ENCODE data around the gene TRHDE.
"Not testable (repeated sequence)": the region's sequence is repeated elsewhere in the genome, so short reads cannot be mapped to it uniquely, and the experiment has no call there.

TRHDE gene

DNA sequence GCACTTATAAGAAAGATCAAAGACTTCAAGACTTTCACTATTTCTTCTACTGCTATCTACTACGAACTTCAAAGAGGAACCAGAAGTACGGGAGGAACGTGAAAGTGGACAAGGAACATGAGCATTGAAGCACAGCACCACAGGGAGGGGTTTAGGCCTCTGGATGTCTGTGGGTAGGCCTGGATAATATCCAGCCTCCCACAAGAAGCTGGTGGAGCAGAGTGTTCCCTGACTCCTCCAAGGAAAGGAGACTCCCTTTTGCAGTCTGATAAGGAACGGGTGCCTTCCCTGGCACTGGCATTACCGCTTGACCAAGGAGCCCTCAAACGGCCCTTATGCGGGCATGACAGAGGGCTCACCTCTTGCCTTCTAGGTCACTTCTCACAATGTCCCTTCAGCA is 388.0 kb downstream of the TRHDE start:
- DNase-seq = not testable (repeated sequence)

DNA sequence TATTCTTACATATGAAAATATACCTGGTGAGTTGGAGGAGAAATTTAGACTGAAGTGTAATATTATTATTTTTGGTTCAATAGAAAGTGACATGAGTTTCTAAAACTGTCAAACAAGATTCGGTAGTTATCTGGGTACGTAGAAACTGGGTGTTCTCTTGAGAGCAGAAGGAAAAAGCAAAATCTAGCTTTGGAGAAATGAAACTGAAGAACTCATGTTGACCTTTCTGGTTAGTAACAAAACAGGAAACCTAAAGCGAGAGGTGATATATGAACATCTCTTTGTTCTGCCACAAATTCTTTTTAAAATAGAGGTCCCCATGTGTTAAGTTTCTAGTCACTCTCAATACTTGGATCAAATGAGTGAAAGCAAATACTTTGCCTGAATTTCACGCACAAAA is 401.7 kb downstream of the TRHDE start:
- no peak for DNase-seq

DNA sequence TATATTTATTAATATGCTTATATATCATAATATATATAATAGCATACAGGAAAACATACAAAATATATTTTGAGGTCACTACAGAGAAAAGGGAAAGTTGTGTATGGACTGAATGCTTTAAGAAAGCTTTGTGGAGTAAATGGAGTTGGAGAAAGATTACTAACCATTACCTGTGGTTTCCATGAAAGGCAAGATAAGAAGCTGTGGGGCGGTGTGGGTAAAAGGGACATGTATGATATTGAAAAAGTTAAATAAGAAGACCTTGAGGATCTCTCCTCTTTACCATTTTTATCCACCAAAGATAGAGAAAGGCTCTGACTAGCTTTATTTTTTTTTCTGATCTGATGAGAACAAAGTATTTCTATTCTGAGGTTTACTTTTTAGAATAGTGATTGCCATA is 404.4 kb downstream of the TRHDE start:
- DNase-seq = no peak

DNA sequence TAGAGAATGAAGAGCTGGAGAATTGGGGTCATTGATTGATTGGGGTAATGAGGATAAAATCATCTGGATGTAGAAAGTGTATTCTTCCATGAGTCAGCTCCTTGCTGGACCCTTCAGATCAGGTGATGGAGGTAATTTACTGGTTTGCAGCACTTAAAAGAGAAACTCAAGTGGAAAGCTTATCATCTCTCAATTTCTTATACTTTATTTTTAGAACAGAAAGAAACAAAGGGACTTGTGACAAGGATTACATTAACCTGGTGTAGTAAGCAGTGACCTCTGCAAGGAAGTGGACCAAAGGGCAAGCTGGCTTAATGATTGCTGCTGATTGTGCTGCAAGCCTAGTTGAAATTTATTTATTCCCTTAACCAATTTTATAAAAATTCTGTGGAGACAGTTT is 405.0 kb downstream of the TRHDE start:
- no peak for DNase-seq

DNA sequence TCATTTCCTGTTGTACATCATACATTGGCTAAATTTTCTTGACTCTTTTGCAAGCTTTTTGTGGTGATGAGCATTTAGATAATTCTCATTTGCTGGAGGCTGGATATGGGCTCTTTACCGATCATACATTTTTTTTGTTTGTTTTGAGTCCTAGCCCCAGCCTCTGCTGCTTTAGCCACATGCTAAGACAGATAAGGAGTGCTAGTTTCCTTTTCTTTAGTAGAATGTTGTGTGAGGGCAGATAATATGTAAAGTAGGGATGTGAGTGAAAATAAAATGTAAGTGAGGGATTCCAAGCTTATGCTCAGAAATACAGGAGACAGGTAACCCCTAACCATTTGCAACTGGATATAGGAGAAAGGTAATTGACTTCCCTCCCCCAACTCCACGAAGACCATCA is 405.7 kb downstream of the TRHDE start:
- DNase-seq = no peak

DNA sequence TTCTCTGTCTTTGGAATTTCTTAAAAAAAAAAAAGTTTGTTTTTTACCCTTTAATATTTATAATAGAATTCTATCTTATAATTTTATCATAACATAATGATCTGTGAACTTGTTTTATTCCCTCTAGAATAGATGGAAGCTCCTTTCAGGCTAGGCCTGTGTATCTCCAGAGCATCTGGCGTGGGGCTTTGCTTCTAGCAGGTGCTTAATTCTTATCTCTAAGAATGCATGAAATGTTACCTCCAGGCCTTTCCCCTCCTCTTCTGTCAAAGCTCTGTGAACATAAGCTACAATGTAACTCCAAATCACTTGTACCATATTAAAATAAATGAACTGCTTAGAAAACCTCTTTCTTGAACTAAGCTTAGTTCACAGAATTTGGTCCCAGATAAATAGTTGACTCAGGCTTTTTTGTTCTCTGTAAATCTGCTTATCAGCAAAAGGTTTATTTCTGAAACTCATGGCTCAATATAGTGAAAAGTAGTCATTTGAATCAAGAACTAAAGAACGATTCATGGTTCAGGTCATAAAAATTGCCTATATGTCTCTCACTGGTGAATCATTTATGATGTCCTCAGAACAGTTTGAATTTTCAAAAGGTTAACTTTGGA is 407.1 kb downstream of the TRHDE start:
- DNase-seq = no peak

DNA sequence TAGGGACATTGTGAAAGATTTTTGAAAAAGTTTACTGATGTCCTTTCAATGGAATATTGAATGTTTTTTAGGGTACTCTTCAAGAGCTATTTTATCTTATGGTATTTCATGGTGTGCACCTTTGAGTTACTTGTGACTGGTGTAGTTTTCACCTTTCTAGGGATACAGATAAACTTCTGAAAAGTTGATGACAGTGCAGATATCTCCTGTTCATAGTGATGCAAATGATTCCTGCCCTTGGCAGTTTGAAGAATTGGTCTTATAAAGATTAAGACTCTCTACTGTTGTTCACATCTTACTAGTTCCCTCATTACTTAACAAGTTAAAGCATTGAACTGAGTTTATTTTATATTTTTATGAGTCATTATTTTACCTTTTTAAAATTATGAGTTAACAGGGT is 408.9 kb downstream of the TRHDE start:
- no peak for DNase-seq

DNA sequence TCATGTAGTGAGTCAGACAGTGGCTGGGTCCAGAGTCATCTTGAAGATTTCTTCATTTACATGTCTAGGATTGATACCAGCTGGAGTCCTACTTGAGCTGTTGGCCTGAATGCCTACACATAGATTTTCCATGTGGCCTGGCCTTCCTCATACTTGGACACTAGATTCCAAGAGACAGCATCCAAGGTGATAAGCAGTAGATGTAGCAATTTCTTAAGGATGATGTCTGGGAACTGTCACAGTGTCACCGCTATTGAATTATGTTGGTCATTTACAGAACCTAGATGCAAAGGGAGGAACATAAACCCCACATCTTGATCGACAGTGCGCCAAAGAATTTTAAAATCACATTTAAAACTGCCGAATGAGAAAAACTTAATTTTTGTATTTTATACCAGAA is 412.3 kb downstream of the TRHDE start:
- DNase-seq = no peak

DNA sequence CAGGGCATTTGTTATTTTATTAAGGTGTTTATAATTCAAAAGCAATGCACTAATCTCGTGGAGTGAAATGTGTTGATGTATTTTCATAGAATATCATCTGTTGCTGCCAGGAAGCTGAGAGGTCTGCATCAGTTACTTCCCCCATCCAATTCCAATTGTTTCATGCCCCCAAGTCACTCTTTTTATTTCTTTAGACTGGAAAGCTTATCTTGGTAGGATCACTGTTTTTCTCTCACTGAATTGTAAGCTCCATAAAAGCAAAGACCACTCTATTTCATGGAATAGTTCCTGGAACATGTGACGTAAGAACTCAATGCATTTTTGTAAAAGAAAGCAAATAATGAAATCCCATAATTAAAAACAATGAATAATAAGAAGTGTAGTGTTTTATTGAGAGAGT is 420.2 kb downstream of the TRHDE start:
- DNase-seq = no peak

DNA sequence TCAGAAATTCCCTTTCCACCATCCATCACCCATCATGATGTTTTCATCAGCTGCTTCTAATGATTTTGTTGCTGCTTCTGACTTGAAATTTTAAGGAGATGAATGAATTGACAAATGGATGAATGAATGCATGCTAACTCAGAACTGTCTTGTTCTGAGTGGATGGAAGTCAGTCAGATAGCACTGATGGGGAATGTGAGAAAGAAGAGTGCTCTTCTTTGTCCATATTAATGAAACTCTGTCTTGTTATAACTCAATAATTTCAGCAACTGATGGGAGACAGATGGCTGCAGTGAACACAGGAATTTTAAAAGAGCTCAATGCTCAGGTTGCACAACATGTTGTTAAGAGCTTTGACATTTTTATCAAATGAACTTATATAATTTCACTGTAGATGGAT is 422.0 kb downstream of the TRHDE start:
- no peak for DNase-seq

DNA sequence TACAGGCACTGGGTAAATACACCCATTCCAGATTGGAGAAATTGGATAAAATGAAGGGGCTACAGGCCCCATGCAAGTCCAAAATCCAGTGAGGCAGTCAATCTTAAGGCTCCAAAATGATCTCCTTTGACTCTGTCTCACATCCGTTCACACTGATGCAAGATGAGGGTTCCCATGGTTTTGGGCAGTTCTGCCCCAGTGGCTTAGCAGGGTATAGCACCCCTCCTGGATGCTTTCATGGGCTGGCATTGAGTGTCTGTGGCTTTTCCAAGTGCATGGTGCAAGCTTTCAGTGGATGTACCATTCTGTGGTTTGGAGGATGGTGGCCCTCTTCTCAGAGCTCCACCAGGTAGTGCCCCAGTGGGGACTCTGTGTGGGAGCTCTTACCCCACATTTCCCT is 427.2 kb downstream of the TRHDE start:
- no peak for DNase-seq

DNA sequence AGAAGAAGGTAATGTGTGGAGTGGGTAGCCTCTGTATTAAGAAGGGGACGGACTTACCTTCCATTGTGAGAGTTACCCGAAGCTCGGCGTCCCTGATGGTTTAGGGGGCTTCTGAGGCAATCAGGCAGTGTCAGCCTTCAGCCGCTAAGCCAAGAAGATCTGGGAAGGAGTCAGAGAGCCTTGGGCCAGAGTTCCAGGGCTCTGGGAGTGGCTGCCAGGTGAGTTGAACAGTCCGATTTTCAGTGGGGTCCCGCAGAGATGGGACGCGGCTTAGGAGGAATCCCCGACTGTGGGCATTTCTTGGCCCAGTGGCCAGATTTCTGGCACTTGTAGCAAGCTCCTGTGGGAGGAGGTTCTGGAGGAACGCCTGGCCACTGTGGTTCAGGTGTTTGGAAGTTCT is 439.9 kb downstream of the TRHDE start:
- DNase-seq = not testable (repeated sequence)

DNA sequence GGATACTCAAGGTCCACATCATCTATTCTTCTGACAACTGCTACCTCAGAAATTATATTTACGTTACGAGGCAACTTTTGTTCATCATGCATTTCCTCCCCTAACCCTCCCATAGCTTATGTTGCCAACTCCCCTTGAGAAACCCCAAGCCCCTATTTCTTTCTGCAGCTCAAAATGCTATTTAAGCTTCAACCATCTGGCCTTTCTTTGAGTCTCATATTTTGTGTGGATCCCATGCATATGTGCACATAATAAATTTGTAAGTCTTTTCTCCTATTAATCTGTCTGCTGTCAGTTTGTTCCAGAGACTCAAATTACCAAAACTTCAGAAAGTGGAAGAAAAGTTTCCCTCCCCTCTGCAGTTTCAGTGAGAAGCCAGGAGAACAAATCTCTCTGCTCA is 444.1 kb downstream of the TRHDE start:
- DNase-seq = no peak

DNA sequence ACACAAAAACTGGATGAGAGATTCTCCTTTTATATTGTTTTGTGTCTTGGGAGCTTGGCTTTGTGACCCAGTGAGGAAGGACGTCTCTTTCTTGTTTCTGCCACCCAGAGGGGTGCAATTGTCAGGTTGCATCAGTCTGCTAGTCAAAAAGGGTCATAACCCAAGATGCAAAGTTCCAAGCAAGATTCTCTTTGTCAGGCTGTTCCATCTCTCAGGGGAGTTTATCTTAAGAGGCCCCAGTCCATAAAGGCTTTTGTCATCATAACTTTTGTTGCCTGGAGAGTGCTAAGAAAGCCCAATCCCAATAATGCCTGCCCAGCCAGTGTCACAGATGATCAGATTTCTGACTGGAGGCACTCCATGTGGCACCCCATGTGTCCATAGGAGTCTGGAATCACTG is 444.9 kb downstream of the TRHDE start:
- DNase-seq = no peak
